ENCODE data around the gene UNC5CL. TPM values are rescaled to one million over a fixed set of nuclear protein-coding genes. Genes with fewer than 3 reads are reported as not detected.

UNC5CL gene
- total and polyA plus RNA-seq, 2 experiments from 2014 or later, result 0.87 to 1.2 TPM

DNA sequence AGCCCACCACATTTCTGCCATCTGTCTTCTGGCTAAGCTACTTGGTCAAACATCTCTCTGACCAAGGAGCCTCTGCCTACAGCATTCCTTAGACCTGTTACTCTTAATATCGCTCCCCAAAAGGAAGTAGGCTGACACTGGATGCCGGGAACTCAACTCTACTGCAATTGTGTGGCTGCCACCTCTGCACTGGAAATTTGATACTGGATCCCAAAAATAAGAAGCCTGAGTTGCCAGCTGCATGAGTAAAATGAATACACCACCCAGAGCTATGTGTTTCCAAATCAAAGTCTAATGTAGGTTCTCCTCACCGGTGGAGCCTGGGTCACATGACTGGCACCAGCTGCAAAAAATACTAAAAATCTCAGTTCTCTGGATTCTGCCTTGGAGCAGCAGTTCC, 36.9 kb downstream of the UNC5CL start:
- peaks cover 21% of the 10 kb centered on the region for H3K4me1 ChIP-seq (ENCODE audit: insufficient read depth)
- Mint-ChIP-seq H3K27ac (no peak overlapping the region), H3K4me1 (peaks cover 47% of the 10 kb centered on the region), H3K4me3 (no peak overlapping the region), H3K9me3 (no peaks in the 10 kb centered on the region), H3K36me3 (ENCODE audit: low read depth) (no peaks in the 10 kb centered on the region; the same call in 2 of the 3 replicates), H3K27me3 (ENCODE audit: insufficient read depth, low read depth, poor library complexity) (peaks cover 3% of the 10 kb centered on the region)
- no peaks in the 10 kb centered on the region for H3K27me3 ChIP-seq (ENCODE audit: insufficient read depth)
- no peaks in the 10 kb centered on the region; the same call in 1 of the 2 replicates for H3F3A ChIP-seq (replicated peaks; ENCODE audit: low read depth)
- no peak overlapping the region for H3K4me2 ChIP-seq
- TF ChIP-seq, protein P1, sequence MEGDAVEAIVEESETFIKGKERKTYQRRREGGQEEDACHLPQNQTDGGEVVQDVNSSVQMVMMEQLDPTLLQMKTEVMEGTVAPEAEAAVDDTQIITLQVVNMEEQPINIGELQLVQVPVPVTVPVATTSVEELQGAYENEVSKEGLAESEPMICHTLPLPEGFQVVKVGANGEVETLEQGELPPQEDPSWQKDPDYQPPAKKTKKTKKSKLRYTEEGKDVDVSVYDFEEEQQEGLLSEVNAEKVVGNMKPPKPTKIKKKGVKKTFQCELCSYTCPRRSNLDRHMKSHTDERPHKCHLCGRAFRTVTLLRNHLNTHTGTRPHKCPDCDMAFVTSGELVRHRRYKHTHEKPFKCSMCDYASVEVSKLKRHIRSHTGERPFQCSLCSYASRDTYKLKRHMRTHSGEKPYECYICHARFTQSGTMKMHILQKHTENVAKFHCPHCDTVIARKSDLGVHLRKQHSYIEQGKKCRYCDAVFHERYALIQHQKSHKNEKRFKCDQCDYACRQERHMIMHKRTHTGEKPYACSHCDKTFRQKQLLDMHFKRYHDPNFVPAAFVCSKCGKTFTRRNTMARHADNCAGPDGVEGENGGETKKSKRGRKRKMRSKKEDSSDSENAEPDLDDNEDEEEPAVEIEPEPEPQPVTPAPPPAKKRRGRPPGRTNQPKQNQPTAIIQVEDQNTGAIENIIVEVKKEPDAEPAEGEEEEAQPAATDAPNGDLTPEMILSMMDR (conservative IDR thresholded peaks at IDR 0.05; ENCODE audit: low read depth in 2 of 2), result no peak
- TF ChIP-seq POLR2AphosphoS5 (IDR thresholded peaks at IDR 0.05; ENCODE audit: low read depth), result no peak
- TF ChIP-seq, protein P2, sequence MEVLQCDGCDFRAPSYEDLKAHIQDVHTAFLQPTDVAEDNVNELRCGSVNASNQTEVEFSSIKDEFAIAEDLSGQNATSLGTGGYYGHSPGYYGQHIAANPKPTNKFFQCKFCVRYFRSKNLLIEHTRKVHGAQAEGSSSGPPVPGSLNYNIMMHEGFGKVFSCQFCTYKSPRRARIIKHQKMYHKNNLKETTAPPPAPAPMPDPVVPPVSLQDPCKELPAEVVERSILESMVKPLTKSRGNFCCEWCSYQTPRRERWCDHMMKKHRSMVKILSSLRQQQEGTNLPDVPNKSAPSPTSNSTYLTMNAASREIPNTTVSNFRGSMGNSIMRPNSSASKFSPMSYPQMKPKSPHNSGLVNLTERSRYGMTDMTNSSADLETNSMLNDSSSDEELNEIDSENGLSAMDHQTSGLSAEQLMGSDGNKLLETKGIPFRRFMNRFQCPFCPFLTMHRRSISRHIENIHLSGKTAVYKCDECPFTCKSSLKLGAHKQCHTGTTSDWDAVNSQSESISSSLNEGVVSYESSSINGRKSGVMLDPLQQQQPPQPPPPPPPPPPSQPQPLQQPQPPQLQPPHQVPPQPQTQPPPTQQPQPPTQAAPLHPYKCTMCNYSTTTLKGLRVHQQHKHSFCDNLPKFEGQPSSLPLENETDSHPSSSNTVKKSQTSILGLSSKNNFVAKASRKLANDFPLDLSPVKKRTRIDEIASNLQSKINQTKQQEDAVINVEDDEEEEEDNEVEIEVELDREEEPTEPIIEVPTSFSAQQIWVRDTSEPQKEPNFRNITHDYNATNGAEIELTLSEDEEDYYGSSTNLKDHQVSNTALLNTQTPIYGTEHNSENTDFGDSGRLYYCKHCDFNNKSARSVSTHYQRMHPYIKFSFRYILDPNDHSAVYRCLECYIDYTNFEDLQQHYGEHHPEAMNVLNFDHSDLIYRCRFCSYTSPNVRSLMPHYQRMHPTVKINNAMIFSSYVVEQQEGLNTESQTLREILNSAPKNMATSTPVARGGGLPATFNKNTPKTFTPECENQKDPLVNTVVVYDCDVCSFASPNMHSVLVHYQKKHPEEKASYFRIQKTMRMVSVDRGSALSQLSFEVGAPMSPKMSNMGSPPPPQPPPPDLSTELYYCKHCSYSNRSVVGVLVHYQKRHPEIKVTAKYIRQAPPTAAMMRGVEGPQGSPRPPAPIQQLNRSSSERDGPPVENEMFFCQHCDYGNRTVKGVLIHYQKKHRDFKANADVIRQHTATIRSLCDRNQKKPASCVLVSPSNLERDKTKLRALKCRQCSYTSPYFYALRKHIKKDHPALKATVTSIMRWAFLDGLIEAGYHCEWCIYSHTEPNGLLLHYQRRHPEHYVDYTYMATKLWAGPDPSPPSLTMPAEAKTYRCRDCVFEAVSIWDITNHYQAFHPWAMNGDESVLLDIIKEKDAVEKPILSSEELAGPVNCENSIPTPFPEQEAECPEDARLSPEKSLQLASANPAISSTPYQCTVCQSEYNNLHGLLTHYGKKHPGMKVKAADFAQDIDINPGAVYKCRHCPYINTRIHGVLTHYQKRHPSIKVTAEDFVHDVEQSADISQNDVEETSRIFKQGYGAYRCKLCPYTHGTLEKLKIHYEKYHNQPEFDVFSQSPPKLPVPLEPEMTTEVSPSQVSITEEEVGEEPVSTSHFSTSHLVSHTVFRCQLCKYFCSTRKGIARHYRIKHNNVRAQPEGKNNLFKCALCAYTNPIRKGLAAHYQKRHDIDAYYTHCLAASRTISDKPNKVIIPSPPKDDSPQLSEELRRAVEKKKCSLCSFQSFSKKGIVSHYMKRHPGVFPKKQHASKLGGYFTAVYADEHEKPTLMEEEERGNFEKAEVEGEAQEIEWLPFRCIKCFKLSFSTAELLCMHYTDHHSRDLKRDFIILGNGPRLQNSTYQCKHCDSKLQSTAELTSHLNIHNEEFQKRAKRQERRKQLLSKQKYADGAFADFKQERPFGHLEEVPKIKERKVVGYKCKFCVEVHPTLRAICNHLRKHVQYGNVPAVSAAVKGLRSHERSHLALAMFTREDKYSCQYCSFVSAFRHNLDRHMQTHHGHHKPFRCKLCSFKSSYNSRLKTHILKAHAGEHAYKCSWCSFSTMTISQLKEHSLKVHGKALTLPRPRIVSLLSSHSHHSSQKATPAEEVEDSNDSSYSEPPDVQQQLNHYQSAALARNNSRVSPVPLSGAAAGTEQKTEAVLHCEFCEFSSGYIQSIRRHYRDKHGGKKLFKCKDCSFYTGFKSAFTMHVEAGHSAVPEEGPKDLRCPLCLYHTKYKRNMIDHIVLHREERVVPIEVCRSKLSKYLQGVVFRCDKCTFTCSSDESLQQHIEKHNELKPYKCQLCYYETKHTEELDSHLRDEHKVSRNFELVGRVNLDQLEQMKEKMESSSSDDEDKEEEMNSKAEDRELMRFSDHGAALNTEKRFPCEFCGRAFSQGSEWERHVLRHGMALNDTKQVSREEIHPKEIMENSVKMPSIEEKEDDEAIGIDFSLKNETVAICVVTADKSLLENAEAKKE (CRISPR knock-in tag; IDR thresholded peaks at IDR 0.05), result no peak
- TF ChIP-seq NANOG (IDR thresholded peaks at IDR 0.05; ENCODE audit: borderline replicate concordance), result no peak
- TF ChIP-seq, protein P3, sequence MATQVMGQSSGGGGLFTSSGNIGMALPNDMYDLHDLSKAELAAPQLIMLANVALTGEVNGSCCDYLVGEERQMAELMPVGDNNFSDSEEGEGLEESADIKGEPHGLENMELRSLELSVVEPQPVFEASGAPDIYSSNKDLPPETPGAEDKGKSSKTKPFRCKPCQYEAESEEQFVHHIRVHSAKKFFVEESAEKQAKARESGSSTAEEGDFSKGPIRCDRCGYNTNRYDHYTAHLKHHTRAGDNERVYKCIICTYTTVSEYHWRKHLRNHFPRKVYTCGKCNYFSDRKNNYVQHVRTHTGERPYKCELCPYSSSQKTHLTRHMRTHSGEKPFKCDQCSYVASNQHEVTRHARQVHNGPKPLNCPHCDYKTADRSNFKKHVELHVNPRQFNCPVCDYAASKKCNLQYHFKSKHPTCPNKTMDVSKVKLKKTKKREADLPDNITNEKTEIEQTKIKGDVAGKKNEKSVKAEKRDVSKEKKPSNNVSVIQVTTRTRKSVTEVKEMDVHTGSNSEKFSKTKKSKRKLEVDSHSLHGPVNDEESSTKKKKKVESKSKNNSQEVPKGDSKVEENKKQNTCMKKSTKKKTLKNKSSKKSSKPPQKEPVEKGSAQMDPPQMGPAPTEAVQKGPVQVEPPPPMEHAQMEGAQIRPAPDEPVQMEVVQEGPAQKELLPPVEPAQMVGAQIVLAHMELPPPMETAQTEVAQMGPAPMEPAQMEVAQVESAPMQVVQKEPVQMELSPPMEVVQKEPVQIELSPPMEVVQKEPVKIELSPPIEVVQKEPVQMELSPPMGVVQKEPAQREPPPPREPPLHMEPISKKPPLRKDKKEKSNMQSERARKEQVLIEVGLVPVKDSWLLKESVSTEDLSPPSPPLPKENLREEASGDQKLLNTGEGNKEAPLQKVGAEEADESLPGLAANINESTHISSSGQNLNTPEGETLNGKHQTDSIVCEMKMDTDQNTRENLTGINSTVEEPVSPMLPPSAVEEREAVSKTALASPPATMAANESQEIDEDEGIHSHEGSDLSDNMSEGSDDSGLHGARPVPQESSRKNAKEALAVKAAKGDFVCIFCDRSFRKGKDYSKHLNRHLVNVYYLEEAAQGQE (IDR thresholded peaks at IDR 0.05; ENCODE audit: unreplicated experiment), result no peak
- no peak for TF ChIP-seq JUNB (IDR thresholded peaks at IDR 0.05; ENCODE audit: unreplicated experiment)
- TF ChIP-seq ZNF114 (CRISPR knock-in tag; IDR thresholded peaks at IDR 0.05), result no peak
- TF ChIP-seq CREB1 (CRISPR knock-in tag; IDR thresholded peaks at IDR 0.05; ENCODE audit: low read depth), result no peak
- TF ChIP-seq, protein P4, sequence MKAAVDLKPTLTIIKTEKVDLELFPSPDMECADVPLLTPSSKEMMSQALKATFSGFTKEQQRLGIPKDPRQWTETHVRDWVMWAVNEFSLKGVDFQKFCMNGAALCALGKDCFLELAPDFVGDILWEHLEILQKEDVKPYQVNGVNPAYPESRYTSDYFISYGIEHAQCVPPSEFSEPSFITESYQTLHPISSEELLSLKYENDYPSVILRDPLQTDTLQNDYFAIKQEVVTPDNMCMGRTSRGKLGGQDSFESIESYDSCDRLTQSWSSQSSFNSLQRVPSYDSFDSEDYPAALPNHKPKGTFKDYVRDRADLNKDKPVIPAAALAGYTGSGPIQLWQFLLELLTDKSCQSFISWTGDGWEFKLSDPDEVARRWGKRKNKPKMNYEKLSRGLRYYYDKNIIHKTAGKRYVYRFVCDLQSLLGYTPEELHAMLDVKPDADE (IDR thresholded peaks at IDR 0.05), result no peak
- no peaks in the 10 kb centered on the region for H4K20me1 ChIP-seq (replicated peaks; ENCODE audit: insufficient read depth)
- no peak overlapping the region for H2AFZ ChIP-seq
- H3K9me2 ChIP-seq (ENCODE audit: insufficient read depth), result peaks cover 12% of the 10 kb centered on the region
- no peak overlapping the region for H3K4me3 ChIP-seq
- H3K27ac ChIP-seq (ENCODE audit: low read depth), result no peak overlapping the region
- ATAC-seq (no peak), DNase-seq (ENCODE audit: low spot score) (no peak)
- no peaks in the 10 kb centered on the region for H3K79me2 ChIP-seq (replicated peaks; ENCODE audit: insufficient read depth)
- no peaks in the 10 kb centered on the region for H3K36me3 ChIP-seq (ENCODE audit: insufficient read depth)

Data from GM23338 (cell line).